ENCODE measurements around the gene CNPY1.

DNA sequence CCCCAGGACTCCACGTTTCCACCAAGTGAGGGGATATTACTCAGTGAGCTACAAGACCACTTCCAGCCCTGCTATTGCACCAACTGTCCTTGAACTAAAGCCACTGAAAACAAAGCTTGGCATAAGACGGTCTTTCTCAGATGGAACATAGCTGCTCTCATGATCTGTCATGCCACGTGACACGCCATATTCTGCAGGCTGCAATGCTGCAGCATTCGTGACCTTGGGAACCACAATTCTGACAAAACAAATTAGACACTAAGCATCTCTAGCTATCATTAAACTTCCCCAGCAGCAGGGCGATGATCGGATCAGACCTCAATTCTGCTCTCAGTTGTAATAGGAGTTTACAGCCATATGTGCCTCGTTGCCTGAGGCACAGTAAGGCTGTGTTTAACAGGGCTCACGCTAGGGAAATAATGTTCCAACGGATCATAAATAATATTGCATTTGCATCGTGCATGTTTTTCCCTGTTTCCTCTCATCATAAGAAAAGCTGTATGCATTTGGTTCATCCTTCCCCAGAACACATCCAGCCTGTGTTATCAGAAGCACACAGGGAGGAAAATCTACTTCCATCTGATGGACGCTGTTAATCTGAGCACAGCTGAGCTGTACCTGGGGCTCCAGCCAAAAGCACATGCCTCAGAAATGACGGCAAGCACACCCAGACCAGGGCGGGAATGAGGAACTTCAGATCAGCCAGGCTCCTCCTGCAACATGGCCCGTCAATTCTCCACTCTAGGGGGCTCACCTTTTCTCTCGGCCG is 38.6 kb upstream of the CNPY1 start:
- TF ChIP-seq CTCF (IDR thresholded peaks at IDR 0.05) (no peak), EP300 (IDR thresholded peaks at IDR 0.05) (no peak), POLR2A (IDR thresholded peaks at IDR 0.05) (no peak)
